OCI-M2 (cell line): ENCODE results near the gene ASCC1.
"Not testable (repeated sequence)": the region's sequence is repeated elsewhere in the genome, so short reads cannot be mapped to it uniquely, and the experiment has no call there.

Experiments used
- DNase-seq: peaks from one replicate; lab custom pipeline; 2025; ENCODE audit not compliant: unreplicated experiment; lab: John Stamatoyannopoulos, UW

Gene ASCC1

GRCh38 chr10:72223743-72224101 lies 7.6 kb upstream of the ASCC1 start:
- DNase-seq = no peak

- DNase-seq = no peak
Observed at GRCh38 chr10:72221278-72221677, 5.2 kb upstream of the ASCC1 start.

DNA sequence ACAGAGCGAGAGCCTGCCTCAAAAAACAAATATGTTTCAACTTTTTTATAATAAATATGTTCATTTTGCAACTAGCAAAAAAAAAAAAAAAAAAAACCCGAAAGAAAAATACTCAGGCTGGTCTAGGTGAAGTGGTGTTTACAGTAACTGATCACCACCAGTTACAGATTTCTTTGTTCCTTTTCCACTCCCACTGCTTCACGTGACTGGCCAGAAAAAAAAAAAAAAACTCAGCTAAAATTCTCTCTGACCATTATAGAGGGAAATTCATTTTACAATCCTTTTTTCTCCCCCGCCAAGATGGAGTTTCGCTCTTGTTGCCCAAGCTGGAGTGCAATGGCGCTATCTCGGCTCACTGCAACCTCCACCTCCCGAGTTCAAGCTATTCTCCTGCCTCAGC lies 4.6 kb upstream of the ASCC1 start:
- DNase-seq = no peak

- no peak for DNase-seq
Observed at GRCh38 chr10:72219235-72219814, 3.2 kb upstream of the ASCC1 start.

DNA sequence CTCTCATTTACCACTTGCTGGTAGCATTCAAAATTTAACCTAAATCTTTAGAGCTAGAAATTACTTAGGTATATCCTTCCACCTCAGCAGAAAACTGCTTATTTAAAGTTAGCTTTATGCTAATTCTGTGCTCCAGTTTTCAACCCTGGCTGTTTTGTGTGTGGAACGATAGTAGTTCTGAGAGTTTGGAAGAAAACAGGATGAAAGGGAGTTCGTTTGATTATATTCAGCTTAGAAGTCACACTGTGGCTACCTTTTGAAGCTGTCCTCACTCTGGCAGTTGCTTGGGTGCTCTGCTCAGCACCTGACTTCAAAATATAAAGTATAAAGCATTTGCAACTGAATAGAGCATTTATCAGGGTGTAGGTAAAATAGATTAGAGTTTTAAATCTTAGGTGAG lies 2.6 kb upstream of the ASCC1 start:
- no peak for DNase-seq

DNA sequence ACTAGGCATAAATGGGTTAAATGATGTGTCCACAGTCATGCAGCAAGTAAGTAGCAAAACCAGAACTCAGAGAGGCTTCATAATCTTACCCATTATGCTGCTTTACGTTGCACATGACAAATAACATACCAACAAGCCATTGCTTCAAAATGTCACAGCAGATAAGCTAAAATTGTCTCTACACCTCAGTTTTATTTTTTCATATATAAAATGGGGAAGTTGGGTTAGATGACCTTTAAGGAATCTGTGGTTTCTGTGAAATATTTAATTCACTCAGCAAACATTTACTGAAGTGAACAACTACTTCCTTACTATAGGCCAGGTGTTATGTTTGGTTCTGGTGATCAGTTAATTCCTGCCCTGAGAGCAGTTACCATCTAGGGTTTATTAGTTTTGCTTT lies 2.2 kb upstream of the ASCC1 start:
- DNase-seq = no peak

DNA sequence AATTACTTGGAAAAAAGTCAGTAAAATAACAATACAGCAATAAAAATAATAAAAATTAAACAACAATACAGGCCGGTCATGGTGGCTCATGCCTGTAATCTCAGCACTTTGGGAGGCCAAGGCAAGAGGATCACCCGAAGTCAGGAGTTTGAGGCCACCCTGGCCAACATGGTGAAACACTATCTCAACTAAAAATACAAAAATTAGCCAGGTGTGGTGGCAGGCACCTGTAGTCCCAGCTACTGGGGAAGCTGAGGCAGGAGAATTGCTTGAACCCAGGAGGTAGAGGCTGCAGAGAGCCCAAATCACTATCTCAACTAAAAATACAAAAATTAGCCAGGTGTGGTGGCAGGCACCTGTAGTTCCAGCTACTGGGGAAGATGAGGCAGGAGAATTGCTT lies 4.2 kb downstream of the ASCC1 start:
- DNase-seq = not testable (repeated sequence)

GRCh38 chr10:72211381-72211780 lies 4.7 kb downstream of the ASCC1 start:
- DNase-seq = not testable (repeated sequence)

DNA sequence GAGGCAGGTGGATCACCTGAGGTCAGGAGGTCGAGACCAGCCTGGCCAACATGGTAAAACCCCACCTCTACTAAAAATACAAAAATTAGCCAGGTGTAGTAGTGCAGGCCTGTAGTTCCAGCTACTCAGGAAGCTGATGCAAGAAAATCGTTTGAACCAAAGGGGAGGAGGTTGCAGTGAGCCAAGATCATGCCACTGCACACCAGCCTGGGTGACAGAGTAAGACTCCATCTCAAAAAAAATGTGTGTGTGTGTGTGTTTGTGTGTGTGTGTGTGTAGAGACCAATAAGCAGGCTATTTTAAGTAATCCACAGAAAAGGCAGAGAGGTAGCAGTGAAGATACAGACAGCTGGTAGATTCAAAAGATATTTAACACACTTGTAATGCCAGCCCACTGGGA lies 7.5 kb downstream of the ASCC1 start:
- DNase-seq = not testable (repeated sequence)

DNA sequence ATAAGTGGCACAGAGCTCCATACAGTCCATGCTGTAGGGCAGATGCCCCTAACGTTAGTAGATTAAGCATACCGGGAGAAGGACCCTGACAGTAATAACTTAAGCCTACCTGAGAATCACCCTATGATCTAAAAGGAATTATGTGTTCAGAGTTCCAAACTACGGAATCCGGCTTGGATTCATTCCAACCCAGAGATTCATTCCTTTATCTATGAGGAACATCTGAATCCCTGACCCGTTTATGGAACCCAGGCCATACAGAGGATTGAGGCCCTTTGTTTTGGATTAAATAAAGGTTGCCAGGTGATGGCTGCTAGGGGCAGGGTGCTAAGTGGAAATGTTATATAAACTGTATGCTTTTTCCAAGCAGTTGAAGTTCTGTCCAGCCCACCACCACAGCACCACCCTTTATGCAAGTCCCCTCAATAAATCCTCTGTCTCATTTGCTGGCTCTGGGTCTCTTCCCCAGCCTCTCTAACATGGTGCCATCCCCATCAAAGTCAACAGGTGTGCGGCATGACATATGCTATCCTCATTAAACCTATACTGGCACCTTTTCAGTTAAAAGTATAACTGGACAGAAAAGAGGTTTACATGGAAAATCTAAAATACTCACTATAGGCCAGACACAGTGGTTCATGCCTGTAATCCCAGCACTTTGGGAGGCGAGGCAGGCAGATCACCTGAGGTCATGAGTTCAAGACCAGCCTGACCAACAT lies 9.4 kb downstream of the ASCC1 start:
- DNase-seq = no peak

- DNase-seq = no peak
Observed at GRCh38 chr10:72204724-72205123, 11.4 kb downstream of the ASCC1 start.

DNA sequence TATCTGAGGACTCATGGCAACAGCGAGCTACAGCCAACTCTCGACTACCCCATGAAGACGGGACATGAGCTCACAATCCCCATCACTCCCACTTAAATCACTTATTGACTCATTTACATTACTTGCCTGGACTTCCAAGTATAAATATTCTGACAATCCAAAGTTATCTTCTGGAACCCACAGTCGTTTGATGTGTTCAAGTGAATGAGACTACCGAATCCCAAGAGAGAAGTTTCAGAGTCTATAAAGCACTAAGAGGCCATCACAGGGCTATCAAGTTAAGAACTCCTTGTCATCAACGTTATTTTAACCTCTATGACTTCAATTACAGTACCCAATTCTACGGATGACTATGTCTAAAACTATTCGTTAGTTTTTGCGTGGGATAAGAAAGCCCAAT lies 11.8 kb downstream of the ASCC1 start:
- no peak for DNase-seq

DNA sequence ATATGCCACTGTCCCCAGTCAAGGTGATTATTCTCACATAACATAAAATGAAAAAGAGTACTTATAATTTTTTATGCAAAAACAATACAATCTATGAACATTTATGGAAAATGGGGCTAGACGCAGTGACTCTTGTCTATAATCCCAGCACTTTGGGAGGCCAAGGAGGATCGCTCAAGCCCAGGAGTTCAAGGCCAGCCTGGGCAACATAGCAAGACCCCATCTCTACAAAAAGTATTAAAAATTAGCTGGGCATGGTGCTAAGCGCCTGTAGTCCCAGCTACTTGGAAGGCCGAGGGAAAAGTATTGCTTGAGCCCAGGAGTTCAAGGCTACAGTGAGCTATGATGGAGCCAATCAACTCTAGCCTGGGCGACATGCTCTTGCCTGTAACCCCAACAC lies 14.8 kb downstream of the ASCC1 start:
- DNase-seq = no peak

- DNase-seq = no peak
Observed at GRCh38 chr10:72200883-72201282, 15.2 kb downstream of the ASCC1 start.

DNA sequence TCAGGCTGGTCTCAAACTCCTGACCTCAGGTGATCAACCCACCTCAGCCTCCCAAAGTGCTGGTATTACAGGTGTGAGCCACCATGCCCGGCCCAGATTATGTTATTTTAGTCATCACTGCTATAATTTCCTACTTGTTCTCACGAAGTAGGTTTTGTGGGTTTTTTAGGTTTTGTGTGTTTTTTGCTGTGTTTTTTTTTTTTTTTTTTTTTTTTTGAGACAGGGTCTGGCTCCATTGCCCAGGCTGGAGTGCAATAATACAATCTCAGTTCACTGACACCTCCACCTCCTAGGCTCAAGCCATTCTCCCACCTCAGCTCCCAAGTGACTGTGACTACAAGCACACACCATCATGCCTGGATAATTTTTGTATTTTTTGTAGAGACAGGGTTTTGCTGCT lies 21.1 kb downstream of the ASCC1 start:
- no peak for DNase-seq

DNA sequence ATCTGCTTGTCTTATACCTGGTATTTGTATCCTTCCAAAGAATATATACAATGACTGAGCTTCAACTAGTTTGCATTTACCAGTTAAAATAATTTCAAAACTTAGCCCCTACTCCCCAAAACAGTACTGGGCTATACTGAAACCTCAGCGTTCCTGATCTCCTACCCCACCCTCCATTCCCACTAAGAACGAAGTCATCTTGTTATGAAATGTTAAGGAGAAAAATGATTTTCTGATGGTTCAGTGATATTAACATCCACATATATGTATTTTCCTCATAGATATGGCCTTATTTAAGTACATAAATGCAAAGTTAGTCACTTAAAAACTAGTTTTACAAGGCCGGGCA lies 29.1 kb downstream of the ASCC1 start:
- no peak for DNase-seq

- DNase-seq = no peak
Observed at GRCh38 chr10:72186258-72186981, 29.7 kb downstream of the ASCC1 start.

GRCh38 chr10:72184156-72184555 lies 31.9 kb downstream of the ASCC1 start:
- no peak for DNase-seq

GRCh38 chr10:72177454-72177853 lies 38.6 kb downstream of the ASCC1 start:
- DNase-seq = no peak

DNA sequence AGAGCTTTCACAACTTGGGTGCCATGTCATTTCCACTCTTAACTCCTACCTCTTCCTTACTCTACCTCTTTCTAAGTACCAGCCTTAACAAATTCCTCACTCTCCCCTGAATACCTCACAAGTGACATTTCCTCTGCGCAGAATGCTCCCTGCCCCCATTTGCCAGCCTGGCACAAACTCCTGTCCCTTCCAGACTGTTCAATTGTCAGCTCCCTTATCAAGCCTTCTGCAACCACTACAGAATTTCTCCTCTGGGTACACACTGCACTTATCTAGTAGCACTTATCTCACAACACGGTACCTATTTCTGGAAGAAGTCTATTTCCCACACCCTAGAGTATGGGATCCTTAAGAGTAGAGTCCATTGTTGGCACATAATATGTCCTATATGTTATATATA lies 39.4 kb downstream of the ASCC1 start:
- no peak for DNase-seq

DNA sequence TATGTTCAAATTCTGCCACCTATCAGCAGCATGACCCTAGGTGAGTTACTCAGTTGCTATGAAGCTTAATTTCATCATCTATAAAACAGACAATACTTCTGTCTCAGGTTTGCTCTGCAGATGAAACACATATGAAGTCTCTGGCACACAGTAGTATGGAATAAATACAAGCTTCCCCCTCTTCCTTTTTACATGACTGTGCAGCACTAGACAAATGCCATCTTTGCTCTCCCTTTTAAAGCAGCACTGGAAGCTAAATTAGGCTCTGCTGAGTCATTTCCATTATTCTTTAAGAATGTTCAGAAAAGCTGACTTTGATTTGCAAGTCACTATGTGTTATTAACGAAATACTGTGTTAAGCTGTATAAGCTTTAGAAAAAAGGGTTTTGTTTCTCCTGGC lies 40.9 kb downstream of the ASCC1 start:
- no peak for DNase-seq

DNA sequence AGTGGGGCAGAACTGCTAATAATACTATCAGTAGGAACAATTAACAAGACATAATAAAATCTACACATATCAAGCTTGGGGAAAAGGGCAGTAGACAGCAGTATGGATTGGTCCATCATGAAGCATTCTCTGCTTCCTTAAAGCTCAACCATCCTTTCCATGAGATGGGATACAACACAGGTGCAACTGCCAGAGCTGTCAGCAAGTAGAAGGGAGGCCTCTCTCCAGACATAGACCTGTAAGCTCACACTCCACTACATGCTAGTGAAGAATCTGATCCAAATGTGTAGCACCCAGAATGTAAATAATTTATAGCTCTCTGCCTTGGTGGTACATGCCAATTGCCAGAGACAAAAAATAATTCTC lies 41.8 kb downstream of the ASCC1 start:
- no peak for DNase-seq
